SU-DHL-6 (cell line): ENCODE results near the gene PLCH1.

Experiments
- H2AFZ ChIP-seq: fragments of 200-600 bp; sonication (generic); 2 replicates; pipeline ENCODE4 v1.6.1; 2014; ENCODE audit warnings: low read depth, mild to moderate bottlenecking, moderate library complexity, mixed read lengths, antibody characterized with exemption, low read length; ENCODE audit not compliant: severe bottlenecking
- H3F3A ChIP-seq: fragments of 200-600 bp; shearing (Covaris generic); 2 replicates; pipeline ENCODE4 v1.6.0; 2016; ENCODE audit warnings: antibody characterized with exemption, mild to moderate bottlenecking; ENCODE audit not compliant: insufficient read depth
- H3K27ac ChIP-seq: fragments of 200-600 bp; sonication (generic); 2 replicates; pipeline ENCODE4 v1.5.1; 2016; ENCODE audit warnings: low read depth, mild to moderate bottlenecking, low read length, moderate library complexity, mixed read lengths
- H3K27me3 ChIP-seq: fragments of 200-600 bp; sonication (generic), shearing (Covaris generic); 2 replicates; pipeline ENCODE4 v1.6.0; 2014; ENCODE audit warnings: mild to moderate bottlenecking, low read length
- H3K36me3 ChIP-seq: fragments of 200-600 bp; sonication (generic); 2 replicates; pipeline ENCODE4 v1.6.1; 2014; ENCODE audit warnings: mild to moderate bottlenecking, low read length, mixed read lengths
- H3K4me2 ChIP-seq: fragments of 300-600, 200-600 bp; shearing (Covaris generic), sonication (generic); 2 replicates; pipeline ENCODE4 v1.6.0; 2014; ENCODE audit warnings: low read length, low read depth, mild to moderate bottlenecking; ENCODE audit not compliant: poor library complexity, severe bottlenecking
- H3K4me3 ChIP-seq: fragments of 200-600 bp; sonication (generic); 2 replicates; pipeline ENCODE4 v1.5.1; 2014; ENCODE audit warnings: antibody characterized with exemption, low read length, mild to moderate bottlenecking, mixed read lengths; ENCODE audit not compliant: insufficient read depth, poor library complexity, severe bottlenecking
- H3K79me2 ChIP-seq: fragments of 200-600 bp; sonication (generic); 2 replicates; pipeline ENCODE4 v1.6.1; 2014; ENCODE audit warnings: mild to moderate bottlenecking, low read length, moderate library complexity; ENCODE audit not compliant: insufficient read depth
- H3K9ac ChIP-seq: fragments of 200-600 bp; sonication (generic); 2 replicates; pipeline ENCODE4 v1.7.0; 2014; ENCODE audit warnings: mild to moderate bottlenecking, low read length
- H3K9me2 ChIP-seq: fragments of 200-600 bp; sonication (generic); replicated peaks from 2 replicates; pipeline ENCODE4 v1.6.1; 2014; ENCODE audit warnings: low read length; ENCODE audit not compliant: insufficient read depth
- H3K9me3 ChIP-seq: fragments of 200-600 bp; sonication (generic); 2 replicates; pipeline ENCODE4 v1.6.1; 2014; ENCODE audit warnings: low read length, mixed read lengths; ENCODE audit not compliant: insufficient read depth
- H4K20me1 ChIP-seq: fragments of 200-600 bp; sonication (generic); 2 replicates; pipeline ENCODE4 v1.6.1; 2014; ENCODE audit warnings: low read depth, mild to moderate bottlenecking, antibody characterized with exemption, low read length, moderate library complexity, mixed read lengths
- EZH2phosphoT487 ChIP-seq: fragments of 200-600 bp; sonication (generic), shearing (Covaris generic); conservative IDR thresholded peaks from 2 replicates; pipeline ENCODE4 v1.6.1; 2018; ENCODE audit warnings: mild to moderate bottlenecking, antibody characterized with exemption, low read length, moderate library complexity, mixed read lengths
- TF ChIP-seq, protein P1 (sequence below): fragments of 200-600 bp; sonication (generic); IDR thresholded peaks from one replicate; pipeline ENCODE4 v1.5.1; 2017; ENCODE audit warnings: antibody characterized with exemption, mild to moderate bottlenecking, low read length, moderate library complexity; ENCODE audit not compliant: insufficient read depth, poor library complexity, severe bottlenecking

Gene PLCH1

DNA sequence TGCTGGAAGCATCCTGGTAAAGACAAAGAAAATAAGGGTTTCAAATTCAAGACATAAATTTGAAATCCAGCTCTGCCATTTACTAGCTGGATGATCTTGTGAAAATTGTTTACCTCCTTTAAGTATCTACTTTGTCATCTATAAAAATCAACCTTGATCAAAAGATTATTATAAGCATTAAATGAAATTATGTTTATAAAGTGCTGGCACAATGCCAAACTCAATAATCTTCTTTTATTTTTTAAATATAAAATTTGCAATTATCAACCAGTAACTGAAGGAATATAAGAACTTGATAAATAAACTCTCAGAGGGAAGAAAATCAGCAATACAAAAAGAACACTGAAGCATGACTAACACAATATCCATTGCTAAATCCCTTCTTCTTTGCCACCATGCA lies 35.4 kb upstream of the PLCH1 start:
- H3K79me2 ChIP-seq: no peaks in the 10 kb centered on the region
- H2AFZ ChIP-seq: no peak overlapping the region
- H3K9ac ChIP-seq: no peak overlapping the region
- H3K36me3 ChIP-seq: no peaks in the 10 kb centered on the region
- no peak overlapping the region for H3K4me2 ChIP-seq
- no peaks in the 10 kb centered on the region for H4K20me1 ChIP-seq
- H3K27me3 ChIP-seq: no peaks in the 10 kb centered on the region
- H3K9me3 ChIP-seq: 0 out of 2 replicates have a peak, but pooled peaks cover 4% of the 10 kb centered on the region
- no peak overlapping the region for H3K4me3 ChIP-seq
- no peaks in the 10 kb centered on the region for H3K9me2 ChIP-seq
- TF ChIP-seq, protein P1, sequence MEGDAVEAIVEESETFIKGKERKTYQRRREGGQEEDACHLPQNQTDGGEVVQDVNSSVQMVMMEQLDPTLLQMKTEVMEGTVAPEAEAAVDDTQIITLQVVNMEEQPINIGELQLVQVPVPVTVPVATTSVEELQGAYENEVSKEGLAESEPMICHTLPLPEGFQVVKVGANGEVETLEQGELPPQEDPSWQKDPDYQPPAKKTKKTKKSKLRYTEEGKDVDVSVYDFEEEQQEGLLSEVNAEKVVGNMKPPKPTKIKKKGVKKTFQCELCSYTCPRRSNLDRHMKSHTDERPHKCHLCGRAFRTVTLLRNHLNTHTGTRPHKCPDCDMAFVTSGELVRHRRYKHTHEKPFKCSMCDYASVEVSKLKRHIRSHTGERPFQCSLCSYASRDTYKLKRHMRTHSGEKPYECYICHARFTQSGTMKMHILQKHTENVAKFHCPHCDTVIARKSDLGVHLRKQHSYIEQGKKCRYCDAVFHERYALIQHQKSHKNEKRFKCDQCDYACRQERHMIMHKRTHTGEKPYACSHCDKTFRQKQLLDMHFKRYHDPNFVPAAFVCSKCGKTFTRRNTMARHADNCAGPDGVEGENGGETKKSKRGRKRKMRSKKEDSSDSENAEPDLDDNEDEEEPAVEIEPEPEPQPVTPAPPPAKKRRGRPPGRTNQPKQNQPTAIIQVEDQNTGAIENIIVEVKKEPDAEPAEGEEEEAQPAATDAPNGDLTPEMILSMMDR: no peak
- no peak for TF ChIP-seq EZH2phosphoT487
- no peaks in the 10 kb centered on the region for H3F3A ChIP-seq
- H3K27ac ChIP-seq: no peak overlapping the region

DNA sequence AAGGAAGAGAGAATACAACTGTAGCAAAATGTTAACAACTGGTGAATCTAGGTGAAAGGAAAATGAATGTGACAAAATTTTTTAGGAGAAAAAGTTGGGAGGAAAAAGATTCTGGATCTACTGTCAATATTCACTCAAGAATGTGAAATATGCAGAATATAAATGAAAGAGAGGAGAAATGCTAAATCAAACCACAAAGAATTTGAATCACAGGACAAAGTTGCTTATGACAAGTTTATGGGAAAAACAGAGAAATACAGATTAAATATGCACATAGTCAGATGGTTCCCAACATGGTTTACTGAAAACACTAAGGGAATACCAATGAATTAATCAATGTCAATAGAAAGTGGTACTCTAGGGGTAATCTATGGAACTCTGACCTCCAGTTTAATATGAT lies 33.6 kb upstream of the PLCH1 start:
- Histone ChIP-seq H4K20me1 (no peaks in the 10 kb centered on the region), H3K4me2 (no peak overlapping the region), H3K36me3 (no peaks in the 10 kb centered on the region), H3F3A (no peaks in the 10 kb centered on the region), H3K9me3 (0 out of 2 replicates have a peak, but pooled peaks cover 4% of the 10 kb centered on the region), H2AFZ (no peak overlapping the region), H3K9me2 (no peaks in the 10 kb centered on the region), H3K4me3 (no peak overlapping the region), H3K9ac (no peak overlapping the region), H3K79me2 (no peaks in the 10 kb centered on the region), H3K27ac (no peak overlapping the region), H3K27me3 (no peaks in the 10 kb centered on the region)
- TF ChIP-seq, protein P1: no peak
- no peak for TF ChIP-seq EZH2phosphoT487

DNA sequence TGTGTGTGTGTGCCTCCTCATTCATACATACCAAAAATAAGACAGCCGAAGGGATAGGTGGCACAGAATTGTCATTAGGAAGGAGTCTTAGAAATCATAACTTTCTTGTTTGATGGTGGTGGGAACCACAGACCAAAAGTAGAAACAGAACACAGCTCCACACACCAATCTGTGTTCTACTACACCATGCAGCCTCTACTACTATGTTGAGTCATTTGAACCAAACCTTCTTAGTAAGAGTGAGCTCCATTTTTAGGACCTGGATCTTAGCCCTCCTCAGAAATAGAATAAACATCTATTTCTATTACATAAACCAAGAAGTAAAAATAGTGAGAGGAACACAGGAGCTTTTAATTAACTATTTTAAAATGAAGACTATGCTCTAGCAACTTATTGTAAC lies 27.9 kb upstream of the PLCH1 start:
- Histone ChIP-seq H2AFZ (no peak overlapping the region), H3K9ac (no peak overlapping the region), H3K4me2 (no peak overlapping the region), H3K27ac (no peak overlapping the region), H3K27me3 (no peaks in the 10 kb centered on the region), H3K4me3 (no peak overlapping the region), H3K9me3 (peaks cover 10% of the 10 kb centered on the region; the same call in 1 of the 2 replicates), H3K36me3 (no peaks in the 10 kb centered on the region), H3K9me2 (no peaks in the 10 kb centered on the region), H4K20me1 (no peaks in the 10 kb centered on the region), H3K79me2 (no peaks in the 10 kb centered on the region), H3F3A (no peaks in the 10 kb centered on the region)
- TF ChIP-seq, protein P1: no peak
- no peak for TF ChIP-seq EZH2phosphoT487
